Stimulated activated naive CD8-positive, alpha-beta T cell treated with anti-CD3 and anti-CD28 coated beads, Interleukin-15, Interleukin-2, amounts not matched to agents 100 ng/mL and 50 ng/mL, for 24 hours (primary cell): ENCODE measurements around the gene LRRC56.

Source experiments
- H3K27ac Mint-ChIP-seq: one replicate; pipeline ENCODE4 v1.8.0; 2021; ENCODE audit warnings: mild to moderate bottlenecking, mixed read lengths
- H3K27me3 Mint-ChIP-seq: one replicate; pipeline ENCODE4 v1.8.0; 2021; ENCODE audit warnings: mixed read lengths
- H3K36me3 Mint-ChIP-seq: one replicate; pipeline ENCODE4 v1.8.0; 2021; ENCODE audit warnings: low read depth, mixed read lengths
- H3K4me1 Mint-ChIP-seq: one replicate; pipeline ENCODE4 v1.8.0; 2021; ENCODE audit warnings: low read depth, mixed read lengths
- H3K4me3 Mint-ChIP-seq: one replicate; pipeline ENCODE4 v1.8.0; 2021; ENCODE audit warnings: mild to moderate bottlenecking, mixed read lengths
- H3K9me3 Mint-ChIP-seq: one replicate; pipeline ENCODE4 v1.8.0; 2021; ENCODE audit warnings: mixed read lengths

LRRC56 gene

GRCh38 chr11:536841-537621 is at the start of gene LRRC56:
LRRC56 (plus strand) TSS chr11:537527; CDS start chr11:540685, 3,158 bp downstream.
- Mint-ChIP-seq H3K9me3 (no peaks in the 10 kb centered on the region), H3K27me3 (no peaks in the 10 kb centered on the region)

GRCh38 chr11:487571-488021 is 49.7 kb upstream of the LRRC56 start:
- no peaks in the 10 kb centered on the region for H3K9me3 Mint-ChIP-seq
- no peaks in the 10 kb centered on the region for H3K4me1 Mint-ChIP-seq
- no peak overlapping the region for H3K4me3 Mint-ChIP-seq
- no peak overlapping the region for H3K27ac Mint-ChIP-seq
- no peaks in the 10 kb centered on the region for H3K27me3 Mint-ChIP-seq
- H3K36me3 Mint-ChIP-seq, result peaks cover 5% of the 10 kb centered on the region

More at GRCh38 chr11:536841-537621, at the start of gene LRRC56:
- Mint-ChIP-seq H3K4me1 (peaks cover 11% of the 10 kb centered on the region), H3K4me3 (peak within 1 kb of the TSS; percentile 92), H3K27ac (peak within 1 kb of the TSS; percentile 93), H3K36me3 (peaks cover 3% of the 10 kb centered on the region)

- Mint-ChIP-seq H3K4me3 (no peak overlapping the region), H3K9me3 (no peaks in the 10 kb centered on the region), H3K4me1 (no peaks in the 10 kb centered on the region), H3K27me3 (no peaks in the 10 kb centered on the region), H3K36me3 (peaks cover 5% of the 10 kb centered on the region), H3K27ac (no peak overlapping the region)
Measured at GRCh38 chr11:488062-488461, 49.3 kb upstream of the LRRC56 start.

- H3K36me3 Mint-ChIP-seq, result peaks cover 5% of the 10 kb centered on the region
- no peaks in the 10 kb centered on the region for H3K27me3 Mint-ChIP-seq
- H3K4me3 Mint-ChIP-seq, result no peak overlapping the region
- H3K4me1 Mint-ChIP-seq, result no peaks in the 10 kb centered on the region
- H3K27ac Mint-ChIP-seq, result no peak overlapping the region
- H3K9me3 Mint-ChIP-seq, result no peaks in the 10 kb centered on the region
Measured at GRCh38 chr11:488579-488978, 48.7 kb upstream of the LRRC56 start.

- H3K27ac Mint-ChIP-seq, result no peak overlapping the region
- H3K9me3 Mint-ChIP-seq, result no peaks in the 10 kb centered on the region
- no peaks in the 10 kb centered on the region for H3K27me3 Mint-ChIP-seq
- H3K4me1 Mint-ChIP-seq, result no peaks in the 10 kb centered on the region
- H3K36me3 Mint-ChIP-seq, result peaks cover 5% of the 10 kb centered on the region
- no peak overlapping the region for H3K4me3 Mint-ChIP-seq
Measured at GRCh38 chr11:488992-489391, 48.3 kb upstream of the LRRC56 start.

GRCh38 chr11:489610-490185 is 47.6 kb upstream of the LRRC56 start:
- H3K9me3 Mint-ChIP-seq, result no peaks in the 10 kb centered on the region
- H3K4me1 Mint-ChIP-seq, result no peaks in the 10 kb centered on the region
- H3K27ac Mint-ChIP-seq, result no peak overlapping the region
- peaks cover 5% of the 10 kb centered on the region for H3K36me3 Mint-ChIP-seq
- H3K4me3 Mint-ChIP-seq, result no peak overlapping the region
- no peaks in the 10 kb centered on the region for H3K27me3 Mint-ChIP-seq

GRCh38 chr11:490186-490929 is 47.0 kb upstream of the LRRC56 start:
- Mint-ChIP-seq H3K36me3 (peaks cover 10% of the 10 kb centered on the region), H3K4me1 (no peaks in the 10 kb centered on the region), H3K27ac (no peak overlapping the region), H3K4me3 (no peak overlapping the region), H3K9me3 (no peaks in the 10 kb centered on the region), H3K27me3 (no peaks in the 10 kb centered on the region)

GRCh38 chr11:490930-491260 is 46.4 kb upstream of the LRRC56 start:
- Mint-ChIP-seq H3K27me3 (no peaks in the 10 kb centered on the region), H3K4me3 (no peak overlapping the region), H3K4me1 (no peaks in the 10 kb centered on the region), H3K27ac (no peak overlapping the region), H3K36me3 (peaks cover 14% of the 10 kb centered on the region), H3K9me3 (no peaks in the 10 kb centered on the region)

GRCh38 chr11:491358-491757 is 46.0 kb upstream of the LRRC56 start:
- Mint-ChIP-seq H3K27me3 (no peaks in the 10 kb centered on the region), H3K4me3 (no peak overlapping the region), H3K4me1 (no peaks in the 10 kb centered on the region), H3K9me3 (no peaks in the 10 kb centered on the region), H3K36me3 (peaks cover 16% of the 10 kb centered on the region), H3K27ac (no peak overlapping the region)

- Mint-ChIP-seq H3K9me3 (no peaks in the 10 kb centered on the region), H3K36me3 (peaks cover 29% of the 10 kb centered on the region), H3K27ac (no peak overlapping the region), H3K4me1 (peaks cover 2% of the 10 kb centered on the region), H3K27me3 (no peaks in the 10 kb centered on the region), H3K4me3 (no peak overlapping the region)
Measured at GRCh38 chr11:492427-493226, 44.7 kb upstream of the LRRC56 start.

- H3K4me1 Mint-ChIP-seq, result peaks cover 4% of the 10 kb centered on the region
- no peak overlapping the region for H3K4me3 Mint-ChIP-seq
- H3K27ac Mint-ChIP-seq, result no peak overlapping the region
- H3K9me3 Mint-ChIP-seq, result no peaks in the 10 kb centered on the region
- H3K36me3 Mint-ChIP-seq, result peaks cover 37% of the 10 kb centered on the region
- no peaks in the 10 kb centered on the region for H3K27me3 Mint-ChIP-seq
Measured at GRCh38 chr11:494761-495536, 42.4 kb upstream of the LRRC56 start.

- Mint-ChIP-seq H3K4me1 (peaks cover 4% of the 10 kb centered on the region), H3K9me3 (no peaks in the 10 kb centered on the region), H3K4me3 (no peak overlapping the region), H3K36me3 (peaks cover 40% of the 10 kb centered on the region), H3K27ac (no peak overlapping the region), H3K27me3 (no peaks in the 10 kb centered on the region)
Measured at GRCh38 chr11:495537-495931, 41.8 kb upstream of the LRRC56 start.

GRCh38 chr11:496834-497564 is 40.3 kb upstream of the LRRC56 start:
- no peaks in the 10 kb centered on the region for H3K27me3 Mint-ChIP-seq
- H3K36me3 Mint-ChIP-seq, result peaks cover 47% of the 10 kb centered on the region
- H3K4me3 Mint-ChIP-seq, result no peak overlapping the region
- H3K9me3 Mint-ChIP-seq, result no peaks in the 10 kb centered on the region
- peaks cover 4% of the 10 kb centered on the region for H3K4me1 Mint-ChIP-seq
- H3K27ac Mint-ChIP-seq, result peak overlapping the region; percentile 78
